HG02642 (cell line): ENCODE results near the gene INKA2.

Experiments
- ATAC-seq: cut with Tn5 transposase; IDR thresholded peaks from one replicate; pipeline ENCODE4 v1.9.1; 2021; ENCODE audit warnings: mild to moderate bottlenecking; ENCODE audit not compliant: unreplicated experiment, poor library complexity

Gene INKA2

GRCh38 chr1:111739194-111739924, at the start of gene INKA2:
TSS of gene INKA2 (minus strand) at chr1:111739395. CDS start at chr1:111739242, 153 bp downstream.
- ATAC-seq: peak; percentile 85

DNA sequence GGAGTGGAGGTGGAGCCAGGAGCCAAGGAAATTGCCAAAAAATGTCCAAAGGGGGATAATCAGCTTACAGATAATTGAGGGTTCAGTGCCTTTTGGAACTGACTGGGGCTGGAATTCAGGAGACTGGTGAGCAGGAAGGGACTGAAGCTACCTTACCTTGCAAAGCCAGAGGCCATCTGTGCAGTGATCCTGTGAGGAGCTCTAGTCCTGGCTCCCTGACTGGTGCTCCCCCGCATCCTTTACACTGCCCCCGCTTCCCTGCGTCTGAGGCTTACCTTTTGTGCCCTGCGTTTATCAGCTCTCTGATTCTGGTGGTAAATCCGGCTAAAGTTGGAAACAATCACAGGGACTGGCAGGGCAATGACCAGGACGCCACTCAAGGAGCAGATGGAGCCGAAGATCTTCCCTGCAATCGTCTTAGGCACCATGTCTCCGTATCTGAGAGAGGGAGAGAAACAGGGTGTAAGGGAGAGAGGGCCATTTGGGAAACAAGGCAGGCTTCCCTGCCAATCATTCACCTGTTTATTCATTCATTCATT, 47.5 kb upstream of the INKA2 start:
- ATAC-seq: no peak

DNA sequence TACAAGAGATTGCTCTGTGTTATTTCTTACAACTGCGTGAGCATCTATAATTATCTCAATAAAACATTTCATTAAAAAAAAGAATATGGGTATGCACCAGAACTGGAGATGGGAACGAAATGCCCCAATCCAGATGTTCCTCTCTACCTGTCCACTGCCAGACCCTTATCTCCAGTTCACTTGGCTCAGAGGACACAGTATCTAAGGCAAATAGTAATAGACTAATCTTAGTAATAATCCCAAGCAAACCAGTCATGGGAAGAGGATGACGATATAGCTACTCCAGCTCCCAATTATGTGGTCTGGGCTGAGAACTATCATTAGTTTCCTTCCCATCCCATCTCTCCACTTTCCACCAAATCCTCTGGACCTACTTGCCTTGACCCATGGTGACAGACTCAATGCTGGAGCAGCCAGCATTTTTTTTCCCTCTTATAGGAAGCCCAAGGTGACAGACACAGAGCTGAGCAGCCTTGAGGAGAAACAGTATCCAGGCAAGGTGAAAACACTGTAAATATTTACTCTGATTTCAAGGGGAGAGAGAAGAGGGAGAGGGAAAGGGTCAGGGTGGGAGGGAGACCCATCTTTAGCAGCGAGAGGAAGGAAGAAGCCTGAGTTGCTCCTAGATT, 45.2 kb upstream of the INKA2 start:
- ATAC-seq: no peak

DNA sequence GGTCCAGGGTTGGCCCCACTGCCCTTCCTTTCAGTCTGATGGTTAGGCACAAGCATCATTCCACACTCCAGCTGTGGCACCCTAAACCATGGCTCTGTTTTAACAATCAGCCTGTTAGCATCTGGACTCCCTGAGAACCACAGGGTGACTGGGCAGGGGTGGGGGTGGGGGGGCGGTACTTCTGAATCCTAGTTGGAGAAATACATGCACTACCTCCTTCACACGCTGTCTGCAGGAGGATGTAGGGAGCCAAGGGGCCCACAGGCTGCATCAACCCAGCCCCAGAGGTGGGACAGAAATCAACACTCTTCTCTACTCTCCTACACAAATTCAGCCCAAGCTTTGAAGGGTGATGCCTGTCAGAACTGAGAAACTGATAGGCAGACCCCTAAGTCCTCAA, 40.4 kb upstream of the INKA2 start:
- no peak for ATAC-seq

GRCh38 chr1:111778541-111779051, 39.4 kb upstream of the INKA2 start:
- ATAC-seq: no peak

DNA sequence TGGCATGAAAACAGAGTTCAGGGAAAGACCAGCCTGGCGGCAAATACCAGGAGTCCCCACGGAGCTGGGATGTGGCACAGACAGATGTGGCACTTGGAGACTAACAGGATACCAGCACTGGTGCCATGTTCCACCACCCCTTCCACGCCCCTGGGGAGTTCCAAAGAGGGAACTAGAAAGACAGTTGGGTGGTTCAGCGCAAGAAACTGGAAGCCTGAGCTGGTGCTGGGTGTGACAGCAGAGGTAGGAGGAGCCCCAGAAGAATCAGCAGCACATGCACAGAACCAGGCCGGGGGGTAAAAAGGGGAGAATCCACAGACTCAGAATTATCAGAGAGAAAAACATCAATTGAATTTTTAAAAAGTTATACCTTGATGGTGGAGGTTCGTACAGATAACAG, 38.9 kb upstream of the INKA2 start:
- ATAC-seq: no peak

GRCh38 chr1:111777301-111777700, 38.1 kb upstream of the INKA2 start:
- no peak for ATAC-seq

DNA sequence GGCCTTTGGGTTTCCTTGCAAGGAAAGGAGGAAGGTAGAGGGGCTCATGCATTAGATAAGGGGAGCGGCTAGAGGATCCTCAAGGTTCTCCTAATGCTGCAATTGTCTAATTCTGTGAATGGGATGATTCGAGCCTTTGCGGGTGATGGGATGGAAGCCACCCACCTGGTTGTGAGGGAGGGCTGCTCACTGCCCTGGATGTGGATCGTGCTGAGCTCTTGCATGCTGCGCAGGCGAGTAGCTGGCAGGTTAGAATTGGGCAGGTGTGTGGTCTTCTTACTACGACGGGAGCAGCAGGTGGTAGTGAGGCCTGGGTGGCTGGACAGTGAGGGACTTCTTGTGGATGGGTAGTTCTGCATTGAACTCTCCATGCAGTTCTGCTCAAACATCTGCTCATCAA, 37.7 kb upstream of the INKA2 start:
- no peak for ATAC-seq

GRCh38 chr1:111776391-111776790, 37.2 kb upstream of the INKA2 start:
- no peak for ATAC-seq

GRCh38 chr1:111775966-111776365, 36.8 kb upstream of the INKA2 start:
- ATAC-seq: no peak

GRCh38 chr1:111770916-111771315, 31.7 kb upstream of the INKA2 start:
- ATAC-seq: no peak

DNA sequence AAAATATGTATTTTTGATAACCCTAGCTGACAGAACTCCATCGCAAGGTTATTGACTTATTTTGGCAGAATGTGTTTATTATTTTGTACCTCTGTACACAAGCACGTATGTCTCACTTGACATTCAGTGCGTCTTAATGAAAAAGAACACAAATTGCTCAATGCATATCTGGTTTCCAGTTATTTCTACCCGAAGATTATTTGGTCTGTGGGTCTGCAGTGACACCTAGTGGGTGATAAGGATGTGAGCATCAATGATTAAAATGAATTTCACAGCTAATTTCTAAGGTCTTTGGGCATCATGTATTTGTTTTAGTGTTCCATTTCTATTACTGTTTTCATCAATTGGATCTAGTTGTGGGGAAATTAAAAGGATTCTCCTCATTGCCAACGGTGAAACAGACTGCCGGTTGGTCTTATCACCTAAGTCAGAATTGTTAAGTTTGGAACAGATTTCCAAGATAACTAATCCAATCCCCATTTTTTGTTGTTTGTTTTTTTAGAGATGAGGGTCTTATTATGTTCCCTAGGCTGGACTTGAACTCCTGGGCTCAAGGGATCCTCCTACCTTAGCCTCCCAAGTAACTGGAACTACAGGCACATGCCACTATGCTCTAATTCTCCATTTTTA, 30.4 kb upstream of the INKA2 start:
- ATAC-seq: no peak

DNA sequence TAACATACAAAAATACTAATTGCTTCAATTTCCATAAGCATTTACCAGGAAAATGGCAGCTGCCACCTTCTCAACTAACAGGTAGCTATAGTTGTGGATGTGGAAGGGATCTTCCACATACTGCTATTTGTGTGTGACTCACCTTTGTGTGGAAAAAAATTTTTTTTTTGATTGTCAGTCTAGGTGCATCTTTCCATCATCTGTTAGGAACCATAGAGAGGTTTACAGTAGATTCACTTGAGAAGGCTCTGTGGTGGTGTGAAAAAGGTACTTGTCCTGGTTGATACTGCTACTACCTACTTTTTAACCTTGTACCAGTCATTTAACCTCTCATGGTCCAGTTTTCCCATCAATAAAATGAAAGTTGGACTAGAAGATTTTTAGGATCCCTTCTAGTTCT, 29.4 kb upstream of the INKA2 start:
- no peak for ATAC-seq

GRCh38 chr1:111768023-111768422, 28.8 kb upstream of the INKA2 start:
- ATAC-seq: no peak

- no peak for ATAC-seq
Measured at GRCh38 chr1:111762332-111762731, 23.1 kb upstream of the INKA2 start.

GRCh38 chr1:111761717-111762116, 22.5 kb upstream of the INKA2 start:
- no peak for ATAC-seq

DNA sequence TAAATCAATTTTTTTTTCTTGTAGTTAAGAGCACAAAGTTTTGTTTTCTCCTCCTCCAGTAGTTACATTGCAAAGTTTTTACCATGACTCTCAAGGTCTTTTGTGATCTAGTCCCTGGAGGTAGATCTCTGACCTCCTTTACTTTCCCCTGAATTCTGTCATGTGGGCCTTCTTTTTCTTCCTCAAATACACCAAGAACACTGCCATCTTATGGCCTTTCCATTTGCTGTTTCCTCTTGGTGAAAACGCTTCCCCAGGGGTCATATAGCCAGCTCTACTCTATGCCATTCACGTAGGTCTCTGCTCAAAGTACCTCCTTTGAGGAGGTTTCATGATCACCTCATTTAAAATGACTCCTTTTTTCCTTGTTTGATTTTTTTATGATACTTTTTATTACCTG, 19.2 kb upstream of the INKA2 start:
- ATAC-seq: no peak

GRCh38 chr1:111756124-111756513, 16.9 kb upstream of the INKA2 start:
- ATAC-seq: peak; percentile 20

GRCh38 chr1:111755331-111756123, 16.3 kb upstream of the INKA2 start, which contains the start of gene DDX20:
TSS of gene DDX20 (plus strand) at chr1:111755901. CDS start at chr1:111755925, 24 bp downstream.
- peak; percentile 92 for ATAC-seq

- no peak for ATAC-seq
Measured at GRCh38 chr1:111754984-111755330, 15.8 kb upstream of the INKA2 start.
